Heart right ventricle (tissue), 16 donors: ENCODE measurements around the gene DLD. TPM values are rescaled to one million over a fixed set of nuclear protein-coding genes. Genes with fewer than 3 reads are reported as not detected.

ENCODE experiments used
- ATAC-seq, 8 donors: fragments of 200-7000 bp; cut with Tn5 transposase; one replicate each; pipeline ENCODE4 v1.9.1; 2020; ENCODE audit warnings: mild to moderate bottlenecking in 8 of 8, moderate library complexity in 8 of 8, moderate number of reproducible peaks in 1 of 8
- DNase-seq, 2 donors: peaks; one replicate each; pipeline ENCODE4 v3.0.0-alpha.2; 2020
- H3K27ac ChIP-seq, 10 donors: fragments of 200-600 bp; sonication (generic) in 2 of 10; one replicate each; pipeline versions ENCODE4 v1.5.0 to v1.8.0; 2020 to 2022; ENCODE audit warnings: mild to moderate bottlenecking in 3 of 10
- H3K27me3 ChIP-seq, 7 donors: fragments of 200-600 bp; one replicate each; pipeline ENCODE4 v1.8.0; 2021 to 2022; ENCODE audit warnings: mild to moderate bottlenecking in 2 of 7
- H3K36me3 ChIP-seq, 9 donors: fragments of 200-600 bp; sonication (generic) in 1 of 9; one replicate each; pipeline versions ENCODE4 v1.5.0 to v1.8.0; 2020 to 2022; ENCODE audit warnings: mild to moderate bottlenecking in 2 of 9
- H3K4me1 ChIP-seq, 9 donors: fragments of 200-600 bp; sonication (generic) in 1 of 9; one replicate each; pipeline versions ENCODE4 v1.5.0 to v1.8.0; 2020 to 2022; ENCODE audit warnings: mild to moderate bottlenecking in 4 of 9
- H3K4me3 ChIP-seq, 10 donors: fragments of 200-600 bp; sonication (generic) in 2 of 10; one replicate each; pipeline versions ENCODE4 v1.5.0 to v1.8.0; 2020 to 2022; ENCODE audit warnings: mild to moderate bottlenecking in 7 of 10, moderate library complexity in 2 of 10
- H3K9me3 ChIP-seq, 11 donors: fragments of 200-600 bp in 10 of 11; sonication (generic) in 2 of 11; one replicate each; pipeline versions ENCODE4 v1.5.0 to v1.8.0; 2013 to 2022; ENCODE audit warnings: mild to moderate bottlenecking in 2 of 11, control low read depth in 1 of 11, moderate library complexity in 1 of 11
- CTCF ChIP-seq, 9 donors: fragments of 200-600 bp; sonication (generic) in 2 of 9; IDR thresholded peaks; one replicate each; pipeline versions ENCODE4 v1.5.0 to v1.8.0; 2021 to 2022; ENCODE audit warnings: antibody characterized with exemption in 9 of 9, mild to moderate bottlenecking in 5 of 9, moderate library complexity in 1 of 9
- WGBS, 2 donors: extraction: QIAGEN DNeasy Blood & Tissue Kit; methylation state at CpG; one replicate each; pipeline ENCODE4 v1.1.7; 2013; ENCODE audit warnings: inconsistent platforms in 1 of 2; 5-methylcytosine and 5-hydroxymethylcytosine counted together
- intact Hi-C, 10 donors: fragments of 100-400 bp; cut with DNase I; formaldehyde crosslinking; loops; one replicate each; pipeline versions ENCODE4 v1.11.1 to v1.14.2; 2022
- polyA plus RNA-seq, 2 donors: library from polyadenylated mRNA; stranded (reverse); fragments of 200-250 nt; gene quantifications; one replicate each; pipeline ENCODE4 v1.2.3, GENCODE V29; 2013
- total RNA-seq, 10 donors: library from RNA; stranded (reverse); fragmentation: NEBNext Ultra II Directional in 3 of 10; extraction: Animal tissue kit (Norgen Biotek cat#: 25700) in 3 of 10; gene quantifications; one replicate each; pipeline versions ENCODE4 v1.2.1 to v1.2.4, GENCODE V29; 2021 to 2023
- donor health status: Arrhythmogenic right ventricular cardiomyopathy.
- donor health status: ischemic (EF 13 %, LVEDD 7.1; RV severe dilation, severe dysfunction).
- donor health status: healthy with polysubstance abuse.
- donor health status: DM: no; HTN: yes; CAD: no.
- donor health status: DM: no; HTN: no; CAD: no.
- donor health status: ischemic (EF 25% LVEDD 6.9; RV normal size, moderate dysfunction).
- donor health status: ischemic (EF 25% LVEDD 5.7; RV mildly dilated, moderate dysfunction).
- donor health status: healthy.
- donor health status: DM: yes; HTN: yes; CAD: no.
- donor health status: Ischemic cardiomyopathy.
- donor health status: ischemic (EF 35%, LVEDD 5.7; RV mildly dilated, moderate dysfunction).
- donor health status: nonischemic (EF 11% LVEDD 7.7; RV severe dilation, severe dysfunction).
- donor health status: DM: yes; HTN: yes; CAD: no.
- donor health status: PGD.
- donor health status: ischemic (EF 29% LVEDD 5.4; RV normal size, mild dysfunction).
- donor health status: nonischemic (EF 23%, LVEDD 6.1; RV moderate dilation, normal function).

DLD gene
- total and polyA plus RNA-seq, 12 donors = 41.6 to 402 (median 341) TPM

DNA sequence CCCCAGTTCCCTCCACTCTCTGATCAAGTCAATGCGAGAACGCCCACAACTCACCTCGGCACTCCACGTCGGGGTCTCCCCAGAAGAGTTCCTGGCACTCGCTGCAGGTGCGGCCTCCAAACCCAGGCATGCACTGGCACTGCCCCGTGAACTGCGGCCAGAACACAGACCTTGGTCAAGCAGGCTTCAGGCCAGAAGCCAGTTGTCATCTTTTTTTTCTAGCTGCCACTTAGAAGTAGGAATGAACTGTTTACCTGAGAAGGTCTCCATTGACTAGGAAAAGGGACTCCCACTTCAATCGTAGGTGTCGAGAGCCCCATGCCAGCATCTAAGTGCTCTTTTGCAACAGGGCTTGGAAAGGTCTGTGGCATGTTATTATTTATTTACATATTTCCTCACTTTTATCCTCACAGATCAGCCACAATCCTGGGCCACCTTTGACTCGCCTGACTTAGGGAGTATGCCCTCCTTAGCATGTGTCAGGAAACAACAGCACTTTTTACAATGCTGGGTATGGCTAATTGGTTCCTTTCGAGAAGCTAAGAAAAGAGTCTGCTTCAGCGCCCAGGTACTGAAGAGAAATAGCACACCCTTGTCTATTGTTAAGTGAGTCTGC, 60.3 kb downstream of the DLD start:
- no peaks in the 10 kb centered on the region for H3K9me3 ChIP-seq
- H3K36me3 ChIP-seq = peaks cover 0 to 100% (median 52%) of the 10 kb centered on the region in 9 donors
- no peaks in the 10 kb centered on the region for H3K27me3 ChIP-seq
- WGBS, 2 donors = 84 to 95% methylated on average over 14 of the region's 14 CpGs
- DNase-seq (no peak), ATAC-seq (no peak)
- TF ChIP-seq CTCF (IDR thresholded peaks at IDR 0.05) = no peak
- peaks cover 0 to 41% (median 27%) of the 10 kb centered on the region in 9 donors for H3K4me1 ChIP-seq
- no peak overlapping the region for H3K4me3 ChIP-seq
- H3K27ac ChIP-seq = no peak overlapping the region
- intact Hi-C loops = no loop called here

DNA sequence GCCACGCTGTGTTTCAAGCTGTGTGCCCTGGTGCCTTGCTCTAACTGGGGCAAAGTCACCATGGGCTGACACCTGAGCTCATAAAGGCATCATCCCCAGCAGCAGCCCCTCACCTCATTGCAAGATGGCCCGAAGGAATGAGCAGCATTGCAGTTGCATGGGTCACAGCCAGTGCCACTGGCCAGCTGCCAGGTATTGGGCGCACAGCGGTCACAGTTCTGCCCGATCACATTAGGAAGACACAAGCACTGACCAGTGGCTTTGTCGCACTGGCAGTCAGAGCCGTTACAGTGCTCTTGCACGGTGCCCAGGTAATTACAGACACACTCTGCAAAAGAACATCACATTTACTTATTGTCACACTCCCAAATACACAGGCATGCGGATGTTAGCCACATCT, 60.9 kb downstream of the DLD start:
- H3K9me3 ChIP-seq = no peaks in the 10 kb centered on the region
- H3K36me3 ChIP-seq = peaks cover 0 to 100% (median 54%) of the 10 kb centered on the region in 9 donors
- WGBS, 2 donors = 83 to 87% methylated on average over 9 of the region's 9 CpGs
- peak overlapping the region in 1 of 10 donors; percentile 3 for H3K27ac ChIP-seq
- DNase-seq (no peak), ATAC-seq (peak in 2 of 8 donors; percentile 22 to 23)
- H3K4me1 ChIP-seq = peaks cover 0 to 35% (median 21%) of the 10 kb centered on the region in 9 donors
- TF ChIP-seq CTCF (IDR thresholded peaks at IDR 0.05) = no peak
- no peak overlapping the region for H3K4me3 ChIP-seq
- no peaks in the 10 kb centered on the region for H3K27me3 ChIP-seq
- intact Hi-C loops = no loop called here

DNA sequence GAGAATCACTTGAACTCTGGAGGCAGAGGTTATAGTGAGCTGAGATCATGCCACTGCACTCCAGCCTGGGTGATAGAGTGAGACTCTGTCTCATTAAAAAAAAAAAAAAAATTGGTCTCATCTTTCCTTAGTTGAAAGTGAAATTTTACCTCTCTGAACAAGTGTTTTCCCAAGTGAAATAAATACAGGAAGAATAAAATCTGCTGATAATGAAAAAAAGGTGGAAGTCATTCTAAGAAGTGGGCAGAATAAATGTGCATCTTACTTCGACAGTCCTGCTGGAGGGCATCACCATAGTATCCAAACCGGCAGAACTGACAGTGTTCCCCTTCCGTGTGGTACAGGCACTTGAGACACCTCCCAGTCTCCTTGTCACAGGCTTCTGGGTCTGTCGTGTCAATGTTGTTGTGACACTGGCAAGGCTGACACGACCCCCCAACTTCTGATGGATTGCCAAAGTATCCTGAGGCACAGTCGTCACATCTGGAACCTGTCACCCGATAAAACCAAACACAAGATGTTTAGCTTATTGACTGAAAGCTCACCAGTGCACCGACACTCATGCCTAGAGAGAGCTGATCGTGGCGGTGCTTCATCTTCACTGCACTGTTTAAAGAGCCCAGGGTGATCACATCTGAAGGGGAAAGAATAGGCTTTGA, 62.4 kb downstream of the DLD start:
- peaks cover 4 to 40% (median 23%) of the 10 kb centered on the region in 9 donors for H3K4me1 ChIP-seq
- DNase-seq (no peak), ATAC-seq (no peak)
- H3K27ac ChIP-seq = no peak overlapping the region
- H3K4me3 ChIP-seq = no peak overlapping the region
- no peaks in the 10 kb centered on the region for H3K27me3 ChIP-seq
- no peak for TF ChIP-seq CTCF (IDR thresholded peaks at IDR 0.05)
- intact Hi-C loops = no loop called here
- 74 to 77% methylated on average over 10 of the region's 10 CpGs for WGBS, 2 donors
- H3K9me3 ChIP-seq = no peaks in the 10 kb centered on the region
- peaks cover 0 to 100% (median 60%) of the 10 kb centered on the region in 9 donors for H3K36me3 ChIP-seq

- intact Hi-C loops = no loop called here
- Histone ChIP-seq H3K27ac (no peak overlapping the region), H3K27me3 (no peaks in the 10 kb centered on the region), H3K9me3 (no peaks in the 10 kb centered on the region), H3K36me3 (peaks cover 0 to 100% (median 65%) of the 10 kb centered on the region in 9 donors), H3K4me3 (no peak overlapping the region), H3K4me1 (peaks cover 4 to 42% (median 21%) of the 10 kb centered on the region in 9 donors)
- WGBS, 2 donors = 85 to 87% methylated on average over 2 of the region's 2 CpGs
- DNase-seq = no peak
- no peak for ATAC-seq
- TF ChIP-seq CTCF (IDR thresholded peaks at IDR 0.05) = no peak
Observed at GRCh38 chr7:107953924-107954303, 62.9 kb downstream of the DLD start.
